NOMO-1 treated with dmso at 0.1 percent for 144 hours (cell line): ENCODE results near the gene JUN.

Source experiments
- DNase-seq: peaks from one replicate; lab custom pipeline; 2025; ENCODE audit not compliant: unreplicated experiment; lab: John Stamatoyannopoulos, UW

The JUN gene

GRCh38 chr1:58783993-58784757 lies at the start of gene JUN:
Gene JUN (minus strand): TSS chr1:58784047. CDS start chr1:58783070, 977 bp downstream.
- DNase-seq = peak; percentile 96

DNA sequence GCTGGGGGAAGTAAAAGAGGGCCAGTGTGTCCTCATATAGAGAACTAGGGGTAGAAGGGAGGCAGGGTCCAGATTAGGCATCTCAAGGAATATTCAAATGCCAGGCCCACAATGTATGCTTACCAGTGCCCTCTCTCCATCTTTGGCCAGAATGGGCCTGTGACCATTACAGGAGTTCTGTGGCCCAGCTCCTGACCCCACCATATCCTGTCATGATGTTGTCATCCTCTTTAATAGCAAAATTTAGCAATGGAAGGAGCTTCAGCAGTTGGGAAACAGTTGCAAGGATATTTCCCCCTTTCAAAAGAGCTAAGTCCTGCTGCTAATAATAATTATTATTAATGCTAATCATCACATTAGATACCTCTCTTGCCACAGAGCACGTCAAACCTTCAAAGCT lies 49.3 kb upstream of the JUN start:
- DNase-seq = no peak

GRCh38 chr1:58830291-58830690 lies 46.4 kb upstream of the JUN start:
- no peak for DNase-seq

DNA sequence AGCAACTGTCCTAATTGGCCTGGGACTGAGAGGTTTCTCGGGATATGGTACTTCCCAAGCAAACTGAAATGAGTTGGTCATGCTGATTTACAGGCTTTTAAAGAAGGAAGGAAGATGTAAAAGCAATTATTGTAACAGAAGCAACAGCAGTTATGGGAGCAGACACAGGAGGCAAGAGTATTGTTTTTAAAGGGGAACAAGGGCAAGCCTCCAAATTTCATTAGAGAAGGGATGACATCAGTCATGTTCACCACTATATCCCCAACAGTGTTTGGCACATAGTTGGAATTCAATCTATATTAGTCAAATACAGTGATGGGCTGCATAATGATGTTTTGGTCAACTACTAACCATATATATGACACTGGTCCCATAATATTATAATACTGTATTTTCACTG lies 46.0 kb upstream of the JUN start:
- DNase-seq = no peak

- no peak for DNase-seq
Observed at GRCh38 chr1:58827298-58827697, 43.5 kb upstream of the JUN start.

- DNase-seq = no peak
Observed at GRCh38 chr1:58824753-58825389, 41.0 kb upstream of the JUN start.

GRCh38 chr1:58823481-58824010 lies 39.7 kb upstream of the JUN start:
- no peak for DNase-seq

DNA sequence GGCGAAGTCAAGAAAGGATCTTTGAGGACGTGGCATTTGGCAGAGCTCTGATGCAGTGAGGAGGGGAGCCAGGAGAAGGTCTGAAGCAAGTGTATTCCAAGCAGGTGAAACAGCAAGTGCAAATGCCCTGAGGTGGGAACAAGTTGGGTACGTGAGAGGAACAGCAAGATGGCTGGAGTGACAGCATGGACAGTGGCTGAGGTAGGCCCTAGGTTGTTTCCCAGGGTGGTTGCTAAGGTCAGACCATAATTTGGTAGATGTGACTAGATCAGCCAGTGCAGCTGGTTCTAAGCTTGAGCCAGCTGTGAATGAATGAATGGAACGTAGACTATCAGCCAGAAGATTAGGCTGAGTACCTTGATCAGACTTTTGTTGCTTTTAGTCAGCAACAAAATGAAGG lies 37.5 kb upstream of the JUN start:
- DNase-seq = no peak

GRCh38 chr1:58818976-58819375 lies 35.1 kb upstream of the JUN start:
- no peak for DNase-seq

- DNase-seq = no peak
Observed at GRCh38 chr1:58818075-58818474, 34.2 kb upstream of the JUN start.

DNA sequence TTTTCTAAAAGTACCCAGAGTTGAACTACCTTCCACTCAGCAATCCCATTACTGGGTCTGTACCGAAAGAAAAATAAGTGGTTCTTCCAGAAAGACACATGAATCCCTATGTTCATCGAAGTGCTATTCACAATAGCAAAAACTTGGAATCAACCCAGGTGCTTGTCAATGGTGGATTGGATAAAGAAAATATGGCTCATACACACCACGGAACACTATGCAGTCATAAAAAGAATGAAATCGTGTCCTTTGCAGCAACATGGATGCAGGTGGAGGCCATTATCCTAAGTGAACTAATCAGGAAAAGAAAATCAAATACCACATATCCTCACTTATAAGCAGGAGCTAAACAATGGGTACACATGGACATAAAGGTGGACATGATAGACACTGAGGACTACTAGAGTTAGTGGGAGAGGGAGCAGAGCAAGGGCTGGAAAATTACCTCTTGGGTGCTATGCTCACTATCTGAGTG lies 32.9 kb upstream of the JUN start:
- no peak for DNase-seq

DNA sequence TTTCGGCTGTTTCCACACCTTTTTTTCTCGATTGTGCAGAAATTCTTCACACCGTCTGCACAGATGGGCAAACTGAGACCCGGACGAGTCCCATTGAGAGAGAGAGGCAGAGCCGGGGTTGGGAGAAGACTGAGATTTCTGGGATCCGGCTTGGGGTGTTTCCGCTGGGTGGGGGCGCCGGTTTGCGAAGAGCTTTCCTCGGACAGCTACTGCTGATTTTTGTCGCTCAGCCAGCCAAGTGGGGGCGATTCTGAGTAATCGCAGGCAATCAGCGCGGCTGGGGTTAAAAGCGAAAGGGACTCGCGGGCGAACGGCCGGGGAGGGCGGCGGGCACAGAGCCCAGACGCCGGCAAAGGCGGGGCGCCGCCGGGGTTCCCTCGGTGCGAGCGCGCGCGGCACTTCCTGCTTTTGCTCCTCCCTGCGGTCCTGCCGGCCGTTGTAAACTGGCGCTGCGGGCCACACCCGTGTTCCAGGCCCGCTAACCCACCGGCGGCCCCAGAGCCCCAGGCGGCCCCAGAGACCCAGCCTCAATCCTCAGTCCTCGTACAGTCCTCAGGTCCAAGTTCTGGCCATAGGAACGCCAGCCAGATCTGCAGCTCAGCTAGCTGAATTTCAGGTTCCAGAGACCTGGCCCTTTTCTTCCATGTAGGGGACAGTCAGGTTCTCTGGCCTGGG lies 32.4 kb upstream of the JUN start:
- peak; percentile 80 for DNase-seq

DNA sequence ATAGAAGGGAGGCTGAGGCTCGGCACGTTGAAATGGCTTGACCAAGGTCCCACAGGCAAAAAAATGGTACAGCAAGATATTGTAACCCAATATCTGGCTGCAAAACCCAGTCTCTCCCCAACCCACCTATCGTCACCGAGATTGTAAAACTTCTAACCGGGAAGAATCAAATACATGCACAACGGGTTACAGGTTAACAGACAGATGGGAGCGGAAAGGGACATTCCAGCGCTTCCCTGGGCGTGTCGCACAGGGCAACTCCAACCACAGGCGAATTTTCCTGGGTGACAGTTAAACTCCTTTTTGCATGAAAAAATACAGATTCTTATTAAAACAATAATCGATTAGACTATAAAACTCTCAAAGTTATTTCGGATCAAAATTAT lies 31.8 kb upstream of the JUN start:
- DNase-seq = no peak

DNA sequence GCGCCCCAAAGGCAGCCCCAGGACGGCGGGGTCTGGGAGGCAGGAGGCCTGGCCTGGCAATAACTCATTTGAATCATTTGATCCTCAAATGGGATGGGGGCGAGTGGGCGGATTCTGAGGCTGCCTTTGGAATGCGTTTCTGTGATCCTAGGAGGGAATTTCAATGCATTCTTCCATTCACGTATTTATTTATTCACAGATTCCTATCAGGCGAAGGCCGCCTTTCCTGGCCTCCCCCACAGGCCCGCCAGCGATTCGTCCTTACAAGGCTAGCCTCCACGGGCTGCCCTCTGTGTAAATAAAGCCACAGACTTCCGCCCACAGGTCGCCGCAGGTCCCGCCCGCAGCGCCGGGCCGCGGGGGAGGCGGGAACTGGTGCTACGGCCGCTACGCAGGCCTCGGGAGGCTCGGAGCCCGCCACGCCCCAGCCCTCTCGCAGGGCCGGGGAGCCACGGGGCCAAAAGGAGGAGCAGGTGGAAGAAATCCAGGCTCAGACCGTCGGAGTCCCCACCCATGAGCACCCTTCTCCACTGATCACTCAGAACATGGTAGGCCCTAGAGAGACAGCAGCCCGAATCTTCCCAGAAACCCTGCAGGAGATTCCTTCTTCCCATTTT lies 31.3 kb upstream of the JUN start:
- peak; percentile 69 for DNase-seq

DNA sequence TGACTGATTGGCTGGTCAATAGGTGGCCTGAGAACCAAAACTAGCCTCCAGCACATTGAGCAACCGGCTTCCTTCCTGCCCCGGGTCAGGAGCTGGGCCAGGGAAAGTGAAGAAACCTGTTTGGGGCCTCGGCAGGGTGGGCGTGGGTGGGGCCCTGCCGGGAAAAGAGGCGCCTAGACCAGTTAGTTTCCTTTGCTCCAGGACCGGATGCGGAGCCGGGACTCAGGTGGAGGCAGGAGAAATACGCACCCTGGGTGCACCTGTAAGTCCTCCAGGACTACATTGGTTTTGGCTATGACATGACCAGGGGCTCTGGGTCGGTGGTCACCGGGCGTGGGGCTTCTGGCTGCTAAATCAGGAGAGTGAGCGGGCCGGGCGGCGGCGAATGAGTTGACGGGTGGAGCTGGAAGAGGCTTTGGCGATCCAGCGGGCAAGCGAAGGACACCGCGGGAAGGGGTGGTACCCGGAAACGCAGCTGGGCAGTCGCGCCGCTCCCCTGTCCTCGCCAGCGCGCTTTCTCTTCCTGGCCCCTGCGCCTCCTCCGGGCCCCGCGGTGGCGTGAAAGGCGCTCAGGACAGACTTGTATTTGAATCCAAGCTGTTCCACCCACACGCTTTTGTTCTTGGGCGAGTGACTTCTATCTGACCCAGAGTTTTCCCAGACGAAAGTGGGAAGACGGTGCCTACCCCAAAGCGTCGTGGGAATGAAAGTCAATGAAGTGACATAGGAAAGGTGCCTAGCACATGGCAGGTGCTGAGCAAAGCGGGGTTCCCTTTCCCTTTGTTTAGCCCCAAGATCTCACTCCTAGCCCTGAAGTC lies 30.6 kb upstream of the JUN start:
- no peak for DNase-seq

DNA sequence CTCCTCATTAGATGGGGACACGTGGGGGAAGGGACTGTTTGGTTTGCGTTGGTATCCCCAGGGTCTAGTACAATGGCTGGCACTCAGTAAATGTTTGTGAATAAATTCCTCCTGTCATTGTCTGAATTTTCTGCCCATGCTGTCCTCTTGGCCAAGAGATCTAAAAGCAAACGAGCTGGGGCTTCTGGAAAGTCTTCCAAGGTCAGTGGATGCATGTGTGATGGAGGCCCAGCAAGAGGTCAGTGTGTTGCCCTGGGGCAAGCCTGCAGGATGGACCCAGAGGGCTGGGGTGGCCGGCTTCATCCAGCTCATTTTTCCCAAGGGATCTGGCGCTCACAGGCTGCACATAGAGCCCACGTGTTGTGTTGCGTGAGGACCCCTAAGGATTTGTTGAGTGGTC lies 30.0 kb upstream of the JUN start:
- no peak for DNase-seq

DNA sequence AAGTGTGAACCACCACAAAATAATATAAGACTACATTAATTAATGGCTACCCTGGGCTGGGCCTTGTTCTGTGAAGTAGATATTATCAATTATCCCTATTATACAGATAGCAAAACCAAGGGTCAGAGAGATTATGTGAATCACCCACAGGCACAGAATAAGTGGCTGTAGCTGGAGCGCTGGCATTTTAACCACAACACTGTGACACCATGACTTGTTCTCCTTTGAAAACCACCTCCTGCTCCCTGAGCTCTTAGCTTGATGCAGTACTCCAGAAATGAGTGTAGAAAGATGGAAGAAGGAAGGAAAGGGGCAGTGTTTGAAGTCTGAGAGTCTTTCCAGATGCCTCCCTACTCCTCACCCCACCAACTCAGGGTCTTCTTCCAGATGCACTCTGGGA lies 29.5 kb upstream of the JUN start:
- no peak for DNase-seq

- DNase-seq = no peak
Observed at GRCh38 chr1:58812926-58813325, 29.1 kb upstream of the JUN start.

- no peak for DNase-seq
Observed at GRCh38 chr1:58812468-58812867, 28.6 kb upstream of the JUN start.

- no peak for DNase-seq
Observed at GRCh38 chr1:58811303-58811702, 27.5 kb upstream of the JUN start.
